IMR-90 (cell line): ENCODE results near the gene PMM2. TPM values are rescaled to one million over a fixed set of nuclear protein-coding genes. Genes with fewer than 3 reads are reported as not detected.

Experiments
- ATAC-seq: fragments of 200-7000 bp; cut with Tn5 transposase; 2 replicates; pipeline ENCODE4 v1.9.1; 2020; ENCODE audit warnings: low read depth, mild to moderate bottlenecking, moderate library complexity
- BruUV-seq: library from RNA; stranded (reverse); fragments of 400-500 nt; replicated peaks from 2 replicates; lab custom pipeline; 2021; lab: Mats Ljungman, UMichigan
- CTCF ChIA-PET: fragments of 300-600 bp; formaldehyde crosslinking; extraction: SDS; loops from one replicate; lab custom pipeline; 2021; ENCODE audit warnings: antibody characterized with exemption; lab: Yijun Ruan, JAX
- POLR2A ChIA-PET: fragments of 300-600 bp; sonication (Branson Sonifier 250); formaldehyde crosslinking; loops from one replicate; lab custom pipeline; 2022; ENCODE audit warnings: antibody characterized with exemption; ENCODE audit not compliant: unreplicated experiment; lab: Charles Lee
- DNase-seq: peaks from one replicate; pipeline ENCODE4 v3.0.0; 2013
- H2AFZ ChIP-seq: replicated peaks from 2 replicates; pipeline ENCODE3; 2013; ENCODE audit warnings: low read length, mild to moderate bottlenecking; ENCODE audit not compliant: poor library complexity
- H2AK5ac ChIP-seq: 2 replicates; pipeline ENCODE4 v1.6.1; 2013; ENCODE audit warnings: low read depth, low read length, inconsistent platforms
- H2AK9ac ChIP-seq: replicated peaks from 2 replicates; pipeline ENCODE3; 2013; ENCODE audit warnings: mild to moderate bottlenecking, low read depth, low read length, moderate library complexity; ENCODE audit not compliant: poor library complexity
- H2BK120ac ChIP-seq: 2 replicates; pipeline ENCODE4 v1.6.1; 2013; ENCODE audit warnings: low read depth, low read length, inconsistent platforms
- H2BK15ac ChIP-seq: 3 replicates; pipeline ENCODE4 v1.6.1; 2013; ENCODE audit warnings: low read depth, low read length, inconsistent platforms
- H2BK20ac ChIP-seq: 2 replicates; pipeline ENCODE4 v1.6.1; 2013; ENCODE audit warnings: low read depth, mild to moderate bottlenecking, inconsistent platforms, low read length, moderate library complexity
- H2BK5ac ChIP-seq: 2 replicates; pipeline ENCODE4 v1.6.1; 2013; ENCODE audit warnings: mild to moderate bottlenecking, low read depth, low read length, inconsistent platforms; ENCODE audit not compliant: poor library complexity, severe bottlenecking
- H3K14ac ChIP-seq: replicated peaks from 2 replicates; pipeline ENCODE4 v1.6.1; 2013; ENCODE audit warnings: low read depth, low read length, inconsistent platforms
- H3K18ac ChIP-seq: 2 replicates; pipeline ENCODE4 v1.6.1; 2013; ENCODE audit warnings: low read depth, low read length, control low read depth
- H3K23ac ChIP-seq: 2 replicates; pipeline ENCODE4 v1.6.1; 2013; ENCODE audit warnings: low read depth, low read length, inconsistent platforms
- H3K27ac ChIP-seq: 2 replicates; pipeline ENCODE4 v1.5.1; 2013; ENCODE audit warnings: mild to moderate bottlenecking, control low read depth, low read length; ENCODE audit not compliant: insufficient read depth
- H3K27me3 ChIP-seq: 2 replicates; pipeline ENCODE4 v1.6.1; 2013; ENCODE audit warnings: low read length; ENCODE audit not compliant: control insufficient read depth, insufficient read depth
- H3K36me3 ChIP-seq: 2 replicates; pipeline ENCODE4 v1.6.1; 2013; ENCODE audit warnings: low read length, mixed read lengths; ENCODE audit not compliant: control insufficient read depth, insufficient read depth
- H3K4ac ChIP-seq: 2 replicates; pipeline ENCODE4 v1.6.1; 2013; ENCODE audit warnings: low read depth, low read length, inconsistent platforms
- H3K4me1 ChIP-seq: 2 replicates; pipeline ENCODE4 v1.6.1; 2013; ENCODE audit warnings: low read length, mixed read lengths; ENCODE audit not compliant: control insufficient read depth, insufficient read depth
- H3K4me2 ChIP-seq: 2 replicates; pipeline ENCODE4 v1.6.1; 2013; ENCODE audit warnings: low read depth, mild to moderate bottlenecking, control low read depth, low read length, moderate library complexity
- H3K4me3 ChIP-seq: 2 replicates; pipeline ENCODE4 v1.5.1; 2013; ENCODE audit warnings: low read depth, mild to moderate bottlenecking, control low read depth, low read length, moderate library complexity; ENCODE audit not compliant: insufficient read depth
- H3K56ac ChIP-seq: 2 replicates; pipeline ENCODE4 v1.6.1; 2013; ENCODE audit warnings: low read length, inconsistent platforms; ENCODE audit not compliant: insufficient read depth; ENCODE audit errors: extremely low read depth
- H3K79me1 ChIP-seq, 2 experiments: 2 replicates each; pipeline ENCODE4 v1.6.1; 2013; ENCODE audit warnings: low read length in 2 of 2, inconsistent platforms in 1 of 2, low read depth in 1 of 2
- H3K9ac ChIP-seq: 2 replicates; pipeline ENCODE4 v1.6.1; 2013; ENCODE audit warnings: low read depth, low read length, control low read depth
- H3K9me1 ChIP-seq: 2 replicates; pipeline ENCODE4 v1.6.1; 2013; ENCODE audit warnings: low read length, inconsistent platforms; ENCODE audit not compliant: insufficient read depth
- H3K9me3 ChIP-seq: 2 replicates; pipeline ENCODE4 v1.6.1; 2013; ENCODE audit warnings: low read length; ENCODE audit not compliant: control insufficient read depth, insufficient read depth
- H4K20me1 ChIP-seq: 2 replicates; pipeline ENCODE4 v1.6.1; 2013; ENCODE audit warnings: low read length, inconsistent platforms; ENCODE audit not compliant: insufficient read depth
- H4K5ac ChIP-seq: 2 replicates; pipeline ENCODE4 v1.6.1; 2013; ENCODE audit warnings: mild to moderate bottlenecking, low read depth, low read length, control low read depth
- H4K8ac ChIP-seq, 2 experiments: 2 replicates each; pipeline ENCODE4 v1.6.1; 2013; ENCODE audit warnings: low read depth in 2 of 2, low read length in 2 of 2, control low read depth in 1 of 2, inconsistent platforms in 1 of 2
- H4K91ac ChIP-seq: 2 replicates; pipeline ENCODE4 v1.6.1; 2013; ENCODE audit warnings: low read depth, low read length, inconsistent platforms; ENCODE audit not compliant: insufficient read depth
- BHLHE40 ChIP-seq: fragments of 150-350 bp; IDR thresholded peaks from 2 replicates; pipeline ENCODE4 v1.6.1; 2016; ENCODE audit warnings: mild to moderate bottlenecking, low read depth, low read length
- CEBPB ChIP-seq: IDR thresholded peaks from 2 replicates; pipeline ENCODE4 v1.6.1; 2012; ENCODE audit warnings: low read depth, low read length, improper control_type of control experiment
- CHD1 ChIP-seq: IDR thresholded peaks from 2 replicates; pipeline ENCODE4 v1.6.1; 2012; ENCODE audit warnings: low read depth, low read length, improper control_type of control experiment
- FOS ChIP-seq: fragments of 150-350 bp; IDR thresholded peaks from 2 replicates; pipeline ENCODE4 v1.6.1; 2016; ENCODE audit warnings: low read depth, low read length
- MAFK ChIP-seq: IDR thresholded peaks from 2 replicates; pipeline ENCODE4 v1.6.1; 2012; ENCODE audit warnings: low read depth, low read length, improper control_type of control experiment
- MAZ ChIP-seq: IDR thresholded peaks from 2 replicates; pipeline ENCODE4 v1.6.1; 2012; ENCODE audit warnings: low read depth, mild to moderate bottlenecking, low read length, improper control_type of control experiment, moderate library complexity, borderline replicate concordance
- MXI1 ChIP-seq: IDR thresholded peaks from 2 replicates; pipeline ENCODE4 v1.6.1; 2012; ENCODE audit warnings: low read depth, mild to moderate bottlenecking, low read length, moderate library complexity, borderline replicate concordance
- NFE2L2 ChIP-seq: fragments of 150-350 bp; IDR thresholded peaks from 2 replicates; pipeline ENCODE4 v1.6.1; 2016; ENCODE audit warnings: low read depth, mild to moderate bottlenecking, low read length
- POLR2A ChIP-seq: IDR thresholded peaks from 2 replicates; pipeline ENCODE4 v1.6.1; 2012; ENCODE audit warnings: mild to moderate bottlenecking, low read depth, low read length
- RAD21 ChIP-seq: IDR thresholded peaks from 2 replicates; pipeline ENCODE4 v1.6.1; 2012; ENCODE audit warnings: low read length, improper control_type of control experiment
- RCOR1 ChIP-seq: IDR thresholded peaks from 2 replicates; pipeline ENCODE4 v1.6.1; 2012; ENCODE audit warnings: mild to moderate bottlenecking, low read length, improper control_type of control experiment; ENCODE audit not compliant: insufficient replicate concordance
- RFX5 ChIP-seq: IDR thresholded peaks from 2 replicates; pipeline ENCODE4 v1.8.0; 2012; ENCODE audit warnings: low read depth, mild to moderate bottlenecking, low read length, moderate library complexity
- SMC3 ChIP-seq: fragments of 150-350 bp; IDR thresholded peaks from 2 replicates; pipeline ENCODE4 v1.6.1; 2016; ENCODE audit warnings: low read depth, mild to moderate bottlenecking, antibody characterized with exemption, low read length, moderate library complexity
- USF2 ChIP-seq: fragments of 150-350 bp; IDR thresholded peaks from 2 replicates; pipeline ENCODE4 v1.6.1; 2017; ENCODE audit warnings: mild to moderate bottlenecking, antibody characterized with exemption, low read length, low read depth
- WGBS, 2 experiments: methylation state at CpG; one replicate each; pipeline versions ENCODE4 v1.1.5 to v1.1.7; 2013; ENCODE audit warnings: missing lambda C conversion rate in 2 of 2; ENCODE audit not compliant: insufficient read length in 1 of 2; ENCODE audit errors: extremely low coverage in 2 of 2; 5-methylcytosine and 5-hydroxymethylcytosine counted together
- dilution Hi-C: fragments of 300-500 bp; cut with HindIII; formaldehyde crosslinking; loops from one replicate; pipeline ENCODE4 v1.14.3; 2018; ENCODE audit warnings: low sequenced_read_pairs; ENCODE audit not compliant: unreplicated experiment
- in situ Hi-C: fragments of 300-500 bp; cut with MboI; formaldehyde crosslinking; loops from 3 replicates; pipeline ENCODE4 v1.14.3; 2019; ENCODE audit warnings: low sequenced_read_pairs, inconsistent platforms, mixed read lengths
- intact Hi-C: fragments of 100-400 bp; cut with micrococcal nuclease; formaldehyde crosslinking; loops from 2 replicates; pipeline ENCODE4 v1.10.0; 2022
- polyA plus RNA-seq, 3 experiments: library from polyadenylated mRNA; depleted of rRNA; stranded (reverse); fragments of >200 nt; gene quantifications; 2 replicates each; pipeline ENCODE4 v1.2.3, GENCODE V29; 2012; ENCODE audit warnings: low replicate concordance in 1 of 3
- total RNA-seq: library from RNA; depleted of rRNA; stranded (reverse); fragments of >200 nt; gene quantifications from 2 replicates; pipeline ENCODE4 v1.2.3, GENCODE V29; 2012
- TF ChIP-seq, protein P1 (sequence below): fragments of 150-350 bp; IDR thresholded peaks from 2 replicates; pipeline ENCODE4 v1.6.1; 2016; ENCODE audit warnings: low read depth, mild to moderate bottlenecking, low read length, moderate library complexity, borderline replicate concordance
- TF ChIP-seq, protein P2 (sequence below): conservative IDR thresholded peaks from 2 replicates; pipeline ENCODE4 v1.5.1; 2012; ENCODE audit warnings: mild to moderate bottlenecking, low read depth, low read length, improper control_type of control experiment

PMM2 gene
- total and polyA plus RNA-seq, 2 of the 4 experiments (the other 2 are of a cell fraction) = 25.8 to 38.9 TPM

DNA sequence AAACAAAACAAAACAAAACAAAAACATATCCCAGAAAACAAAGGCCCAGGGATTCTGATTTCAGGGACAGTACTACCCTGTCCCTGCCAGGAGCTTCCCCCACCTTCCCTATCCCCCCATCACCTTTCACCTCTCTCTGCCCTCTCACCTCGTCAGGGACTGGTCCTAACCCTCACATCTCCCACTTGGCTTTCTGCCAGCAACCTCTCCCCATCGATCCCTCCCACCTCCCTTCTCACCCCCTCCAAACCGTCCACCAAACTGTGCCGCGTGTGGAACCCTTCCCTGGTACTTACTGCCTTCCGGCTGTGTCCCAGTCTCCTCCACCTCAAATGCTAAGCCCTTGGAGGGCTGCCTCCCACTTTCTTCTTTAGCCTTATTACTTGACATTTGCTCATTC is 36.6 kb upstream of the PMM2 start:
- no peak overlapping the region for H2BK5ac ChIP-seq

More for the DNA sequence above, 36.6 kb upstream of the PMM2 start:
- H4K20me1 ChIP-seq = no peaks in the 10 kb centered on the region
- in situ Hi-C loops = no loop called here
- H2BK120ac ChIP-seq = no peak overlapping the region
- no peak overlapping the region for H2AFZ ChIP-seq
- H2BK20ac ChIP-seq = no peak overlapping the region
- H3K4me2 ChIP-seq = no peak overlapping the region
- CTCF ChIA-PET = no interaction called here
- no peaks in the 10 kb centered on the region for H3K79me1 ChIP-seq
- H4K8ac ChIP-seq = no peak overlapping the region
- dilution Hi-C loops = no loop called here
- H3K14ac ChIP-seq = no peak overlapping the region
- H2AK5ac ChIP-seq = no peak overlapping the region
- 40% methylated on average over 3 of the region's 6 CpGs; no CpG with 5 or more reads in 1 of the 2 experiments for WGBS, 2 experiments
- H3K27ac ChIP-seq = no peak overlapping the region
- TF ChIP-seq CEBPB (no peak), SMC3 (no peak), MXI1 (no peak), RCOR1 (no peak), MAFK (no peak), MAZ (no peak), RFX5 (no peak), BHLHE40 (no peak), USF2 (no peak), RAD21 (no peak), POLR2A (no peak), CHD1 (no peak), NFE2L2 (no peak), FOS (no peak)
- TF ChIP-seq, protein P1, sequence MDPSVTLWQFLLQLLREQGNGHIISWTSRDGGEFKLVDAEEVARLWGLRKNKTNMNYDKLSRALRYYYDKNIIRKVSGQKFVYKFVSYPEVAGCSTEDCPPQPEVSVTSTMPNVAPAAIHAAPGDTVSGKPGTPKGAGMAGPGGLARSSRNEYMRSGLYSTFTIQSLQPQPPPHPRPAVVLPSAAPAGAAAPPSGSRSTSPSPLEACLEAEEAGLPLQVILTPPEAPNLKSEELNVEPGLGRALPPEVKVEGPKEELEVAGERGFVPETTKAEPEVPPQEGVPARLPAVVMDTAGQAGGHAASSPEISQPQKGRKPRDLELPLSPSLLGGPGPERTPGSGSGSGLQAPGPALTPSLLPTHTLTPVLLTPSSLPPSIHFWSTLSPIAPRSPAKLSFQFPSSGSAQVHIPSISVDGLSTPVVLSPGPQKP = no peak
- TF ChIP-seq, protein P2, sequence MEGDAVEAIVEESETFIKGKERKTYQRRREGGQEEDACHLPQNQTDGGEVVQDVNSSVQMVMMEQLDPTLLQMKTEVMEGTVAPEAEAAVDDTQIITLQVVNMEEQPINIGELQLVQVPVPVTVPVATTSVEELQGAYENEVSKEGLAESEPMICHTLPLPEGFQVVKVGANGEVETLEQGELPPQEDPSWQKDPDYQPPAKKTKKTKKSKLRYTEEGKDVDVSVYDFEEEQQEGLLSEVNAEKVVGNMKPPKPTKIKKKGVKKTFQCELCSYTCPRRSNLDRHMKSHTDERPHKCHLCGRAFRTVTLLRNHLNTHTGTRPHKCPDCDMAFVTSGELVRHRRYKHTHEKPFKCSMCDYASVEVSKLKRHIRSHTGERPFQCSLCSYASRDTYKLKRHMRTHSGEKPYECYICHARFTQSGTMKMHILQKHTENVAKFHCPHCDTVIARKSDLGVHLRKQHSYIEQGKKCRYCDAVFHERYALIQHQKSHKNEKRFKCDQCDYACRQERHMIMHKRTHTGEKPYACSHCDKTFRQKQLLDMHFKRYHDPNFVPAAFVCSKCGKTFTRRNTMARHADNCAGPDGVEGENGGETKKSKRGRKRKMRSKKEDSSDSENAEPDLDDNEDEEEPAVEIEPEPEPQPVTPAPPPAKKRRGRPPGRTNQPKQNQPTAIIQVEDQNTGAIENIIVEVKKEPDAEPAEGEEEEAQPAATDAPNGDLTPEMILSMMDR = no peak
- no peak overlapping the region for H2BK15ac ChIP-seq
- no peak overlapping the region for H3K4me3 ChIP-seq
- H3K9ac ChIP-seq = no peak overlapping the region
- DNase-seq (no peak), ATAC-seq (no peak)
- no peaks in the 10 kb centered on the region for H3K36me3 ChIP-seq
- no TSS peak for BruUV-seq
- intact Hi-C loops = no loop called here
- H3K56ac ChIP-seq = no peak overlapping the region
- no peaks in the 10 kb centered on the region for H3K9me3 ChIP-seq
- H2AK9ac ChIP-seq = no peak overlapping the region
- no peak overlapping the region for H4K5ac ChIP-seq
- POLR2A ChIA-PET = no interaction called here
- H4K91ac ChIP-seq = no peak overlapping the region
- no peak overlapping the region for H3K18ac ChIP-seq
- H3K27me3 ChIP-seq = peaks cover 2% of the 10 kb centered on the region; the same call in 1 of the 2 replicates
- H3K23ac ChIP-seq = no peak overlapping the region
- no peaks in the 10 kb centered on the region for H3K4me1 ChIP-seq
- H3K4ac ChIP-seq = no peak overlapping the region
- H3K9me1 ChIP-seq = no peaks in the 10 kb centered on the region
